HG02981 (cell line): ENCODE results near the gene ANKRD13D.

ENCODE experiments used
- ATAC-seq: cut with Tn5 transposase; IDR thresholded peaks from one replicate; pipeline ENCODE4 v1.9.1; 2021; ENCODE audit warnings: mild to moderate bottlenecking, moderate library complexity; ENCODE audit not compliant: unreplicated experiment

The ANKRD13D gene

DNA sequence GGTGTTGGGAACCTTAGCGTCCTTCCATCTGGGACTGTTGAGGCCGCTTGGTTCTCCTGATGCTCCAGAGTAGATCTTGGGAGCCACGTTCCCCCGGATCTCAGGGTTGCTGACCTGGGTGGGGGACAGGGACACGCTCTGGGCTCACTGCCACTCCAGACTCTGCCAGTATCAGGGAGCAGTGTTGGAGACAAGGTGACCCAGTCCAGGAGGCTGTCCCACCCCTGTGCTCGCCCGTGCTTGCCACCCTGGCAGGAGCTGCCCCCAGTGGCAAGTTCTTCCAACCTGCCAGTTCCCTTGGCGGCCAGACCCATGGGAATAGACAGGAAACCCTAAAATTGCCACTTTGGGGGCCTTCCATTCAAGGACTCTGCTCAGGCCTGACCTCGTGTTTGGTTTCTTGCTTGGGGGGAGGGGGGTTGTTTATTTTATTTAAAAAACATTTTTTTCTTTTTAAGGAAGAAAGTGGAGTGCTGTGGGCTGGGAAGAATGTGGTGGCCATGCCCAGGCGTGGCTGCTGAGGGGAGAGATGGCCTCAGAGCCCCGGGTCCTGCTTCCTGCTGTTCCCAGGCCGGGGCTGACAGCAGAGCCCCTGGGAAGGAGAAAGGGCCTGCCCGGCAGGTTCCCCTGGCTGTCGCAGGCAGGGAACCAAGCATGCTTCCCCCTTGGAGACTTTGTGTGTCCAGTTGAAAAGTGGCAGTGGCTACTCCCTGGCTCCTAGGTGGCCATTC is 15.7 kb upstream of the ANKRD13D start:
- ATAC-seq, result no peak

DNA sequence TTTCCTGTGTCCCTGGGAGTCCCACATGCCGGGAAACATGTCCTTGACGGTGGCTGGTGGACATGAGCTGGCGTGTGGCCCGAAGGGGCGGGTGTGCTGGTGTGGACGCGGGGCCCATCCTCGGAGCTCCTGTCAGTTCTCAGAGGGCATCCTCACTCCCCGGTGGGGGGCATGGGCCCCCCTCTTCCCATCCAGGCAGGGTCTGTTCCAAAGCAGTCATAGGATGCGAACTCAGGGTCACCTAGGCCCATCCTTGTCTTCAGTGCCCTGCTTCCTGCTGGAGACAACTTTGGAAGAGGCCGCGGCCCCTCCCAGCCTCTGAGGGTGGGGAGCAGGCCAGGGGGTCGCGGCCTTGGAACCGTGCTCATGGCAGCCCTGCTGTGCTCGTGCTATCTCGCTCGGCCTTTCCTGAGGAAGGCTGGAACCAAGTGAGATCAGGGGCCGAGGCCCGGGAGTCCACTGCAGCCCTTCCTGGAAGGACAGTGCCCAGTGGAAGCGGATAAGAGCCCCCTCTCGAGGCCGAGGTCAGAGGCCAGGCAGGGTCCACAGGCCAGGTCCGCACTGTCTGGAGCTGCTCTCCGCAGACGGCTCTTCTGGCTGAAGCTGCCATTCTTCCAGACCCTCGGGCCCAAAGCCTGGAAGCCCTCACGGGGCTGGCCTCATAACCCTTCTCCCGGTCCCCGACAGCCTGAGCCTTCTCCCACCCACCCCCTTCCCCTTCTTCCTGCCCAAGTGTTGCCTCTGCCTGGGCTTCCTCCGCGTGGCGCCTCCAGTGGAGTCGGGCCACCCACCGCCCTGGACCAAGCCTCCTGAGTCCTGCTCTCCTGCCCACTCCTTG is 14.1 kb upstream of the ANKRD13D start:
- no peak for ATAC-seq

DNA sequence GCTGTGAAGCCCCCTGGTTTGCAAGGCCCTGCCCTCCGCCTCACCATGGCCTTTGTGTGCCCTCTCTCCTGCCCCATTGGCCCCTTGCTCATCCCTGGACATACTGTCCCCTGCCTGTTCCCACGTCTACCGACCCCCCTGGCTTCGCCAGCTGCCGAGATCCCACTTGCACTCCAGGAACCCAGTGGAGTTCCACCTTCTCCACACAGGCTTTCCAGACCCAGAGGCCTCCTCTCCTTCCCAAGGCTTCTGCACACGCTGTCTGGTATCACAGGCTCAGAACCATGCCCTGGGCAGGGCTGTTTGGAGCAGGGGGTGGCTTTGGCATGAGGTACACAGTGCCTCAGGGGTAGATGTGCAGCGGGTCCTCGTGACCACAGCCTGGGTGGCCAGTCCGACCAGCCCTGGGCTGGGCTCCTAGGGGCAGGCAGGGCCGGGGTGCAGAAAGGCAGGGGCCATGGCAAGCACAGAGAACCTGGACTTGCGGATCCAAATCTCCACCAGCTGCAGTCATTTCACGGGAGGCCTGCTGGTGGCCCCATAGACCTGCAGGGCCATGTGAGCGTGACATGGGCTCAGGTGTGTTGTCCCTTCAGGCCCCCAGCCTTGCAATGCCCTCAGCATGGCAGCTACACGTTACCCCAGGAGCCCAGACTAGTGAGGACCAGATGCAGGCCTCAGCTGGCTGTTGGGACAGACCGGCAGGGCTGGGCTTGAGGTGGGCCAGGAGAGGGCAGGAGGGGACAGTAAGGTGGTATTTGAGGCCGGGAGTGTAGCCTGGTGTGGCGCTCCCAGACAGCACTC is 13.3 kb upstream of the ANKRD13D start:
- ATAC-seq, result no peak

DNA sequence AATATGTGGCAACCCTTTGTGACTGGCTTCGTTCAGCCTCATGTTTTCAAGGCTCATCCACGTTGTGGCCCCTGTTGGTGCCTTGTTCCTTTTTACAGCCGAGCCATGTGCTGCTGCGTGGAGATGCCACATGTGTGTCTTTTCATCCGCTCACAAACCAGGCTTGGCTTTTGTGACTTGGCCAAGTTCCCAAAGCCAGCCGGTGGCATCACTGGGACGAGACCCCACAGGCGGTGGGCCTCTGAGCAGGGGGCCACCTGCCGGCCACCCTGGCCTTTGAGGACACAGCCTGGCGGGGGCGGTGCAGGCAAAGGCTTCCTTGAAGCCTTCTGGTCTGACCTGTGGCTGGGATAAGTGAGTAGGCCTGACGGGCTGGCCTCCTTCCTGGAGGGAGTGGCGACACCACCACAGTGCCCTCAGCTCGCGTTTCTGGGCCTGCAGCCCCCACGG is 12.3 kb upstream of the ANKRD13D start:
- peak; percentile 16 for ATAC-seq

DNA sequence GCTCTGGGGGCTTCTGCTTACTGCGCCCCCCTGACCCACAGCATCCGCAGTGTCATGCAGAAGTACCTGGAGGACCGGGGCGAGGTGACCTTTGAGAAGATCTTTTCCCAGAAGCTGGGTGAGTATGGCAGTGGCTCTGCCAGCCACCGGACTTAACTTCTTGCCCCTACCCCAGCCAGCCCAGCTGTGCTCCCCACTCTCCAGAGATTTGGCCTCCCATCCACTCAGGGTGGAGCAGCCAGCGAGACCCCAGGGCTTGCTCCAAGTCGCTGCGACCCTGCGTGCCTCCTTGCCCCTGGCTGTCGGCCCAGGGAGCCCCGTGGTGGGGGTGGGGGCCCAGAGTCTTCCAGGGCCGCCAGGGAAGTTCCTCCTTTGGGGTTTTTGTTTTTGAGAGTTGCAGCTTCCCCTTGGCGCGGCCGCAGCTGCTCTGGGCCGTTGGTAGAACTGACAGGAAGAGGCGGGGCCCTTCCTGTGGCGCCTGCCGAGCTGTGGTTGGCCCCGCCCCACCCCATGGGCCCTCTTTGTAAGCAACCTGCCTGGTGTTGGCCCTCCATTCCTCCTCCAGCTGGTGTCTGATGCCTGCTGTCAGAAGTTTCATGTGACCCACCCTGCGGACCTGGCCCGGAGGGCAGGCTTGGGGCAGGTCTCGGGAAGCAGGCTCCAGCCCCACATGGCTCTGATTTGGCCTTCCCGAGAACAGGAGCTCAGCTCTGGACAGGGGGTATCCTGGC is 11.7 kb upstream of the ANKRD13D start:
- peak; percentile 68 for ATAC-seq

DNA sequence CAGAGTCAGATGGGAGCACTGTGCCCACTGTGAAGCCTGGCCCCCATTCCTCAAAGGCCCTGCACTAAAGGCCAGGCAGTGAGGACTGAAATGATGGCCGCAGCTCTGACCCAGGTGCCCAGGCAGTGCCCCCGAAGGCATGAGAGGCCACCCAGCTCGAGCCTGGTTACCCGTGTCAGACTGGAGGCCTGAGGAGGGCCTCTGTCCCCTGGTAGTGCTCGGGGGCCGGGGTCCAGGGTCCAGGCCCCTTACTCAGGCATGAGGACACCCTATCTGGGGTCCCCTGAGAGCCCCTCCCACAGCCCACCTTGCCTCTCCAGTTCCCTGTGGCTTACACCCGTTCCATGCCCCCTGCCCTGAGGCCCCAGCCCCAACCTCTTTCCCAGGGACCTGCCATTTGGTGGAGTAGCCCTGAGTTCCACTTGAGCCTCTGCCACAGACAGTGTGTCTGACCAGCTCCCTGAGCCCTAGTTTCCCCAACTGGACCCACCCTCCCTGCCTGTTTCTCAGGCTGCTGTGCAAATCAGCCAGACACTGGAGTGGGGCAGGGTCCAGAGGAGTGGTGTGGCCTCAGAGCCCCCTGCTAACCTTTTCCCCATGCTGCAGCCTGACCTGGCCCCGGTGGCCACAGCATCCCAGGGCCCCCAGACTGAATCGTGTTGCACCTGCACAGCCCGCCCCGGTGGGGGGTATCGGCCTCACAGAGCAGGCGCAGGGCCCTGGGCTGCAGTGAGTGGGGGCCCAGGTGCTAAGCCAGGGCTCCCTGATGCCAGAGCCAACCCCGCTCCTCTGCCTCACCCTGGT is 10.8 kb upstream of the ANKRD13D start:
- no peak for ATAC-seq

DNA sequence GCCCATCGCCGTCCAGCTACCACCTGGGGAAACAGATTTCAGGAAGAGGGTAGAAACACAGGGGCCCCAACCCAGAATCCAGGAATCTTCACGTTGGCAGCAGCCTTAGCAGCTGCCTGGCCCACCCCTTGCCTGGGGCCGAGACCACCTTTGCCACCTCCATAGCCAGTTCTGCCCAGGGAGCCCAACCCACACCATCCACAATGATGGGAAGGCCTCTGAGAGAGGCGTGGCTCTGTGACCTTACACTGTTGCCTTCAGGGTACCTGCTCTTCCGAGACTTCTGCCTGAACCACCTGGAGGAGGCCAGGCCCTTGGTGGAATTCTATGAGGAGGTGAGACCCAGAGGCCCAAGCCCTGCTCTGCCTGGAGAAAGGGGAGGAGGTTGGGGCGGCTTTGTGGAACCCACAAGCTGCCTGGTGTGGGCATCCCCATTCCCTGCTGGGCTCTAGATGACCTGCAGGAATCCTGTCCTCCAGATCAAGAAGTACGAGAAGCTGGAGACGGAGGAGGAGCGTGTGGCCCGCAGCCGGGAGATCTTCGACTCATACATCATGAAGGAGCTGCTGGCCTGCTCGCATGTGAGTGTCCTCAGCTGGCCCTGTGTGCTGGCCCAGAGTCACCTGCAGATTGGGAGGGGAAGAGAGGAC is 10.0 kb upstream of the ANKRD13D start:
- no peak for ATAC-seq

DNA sequence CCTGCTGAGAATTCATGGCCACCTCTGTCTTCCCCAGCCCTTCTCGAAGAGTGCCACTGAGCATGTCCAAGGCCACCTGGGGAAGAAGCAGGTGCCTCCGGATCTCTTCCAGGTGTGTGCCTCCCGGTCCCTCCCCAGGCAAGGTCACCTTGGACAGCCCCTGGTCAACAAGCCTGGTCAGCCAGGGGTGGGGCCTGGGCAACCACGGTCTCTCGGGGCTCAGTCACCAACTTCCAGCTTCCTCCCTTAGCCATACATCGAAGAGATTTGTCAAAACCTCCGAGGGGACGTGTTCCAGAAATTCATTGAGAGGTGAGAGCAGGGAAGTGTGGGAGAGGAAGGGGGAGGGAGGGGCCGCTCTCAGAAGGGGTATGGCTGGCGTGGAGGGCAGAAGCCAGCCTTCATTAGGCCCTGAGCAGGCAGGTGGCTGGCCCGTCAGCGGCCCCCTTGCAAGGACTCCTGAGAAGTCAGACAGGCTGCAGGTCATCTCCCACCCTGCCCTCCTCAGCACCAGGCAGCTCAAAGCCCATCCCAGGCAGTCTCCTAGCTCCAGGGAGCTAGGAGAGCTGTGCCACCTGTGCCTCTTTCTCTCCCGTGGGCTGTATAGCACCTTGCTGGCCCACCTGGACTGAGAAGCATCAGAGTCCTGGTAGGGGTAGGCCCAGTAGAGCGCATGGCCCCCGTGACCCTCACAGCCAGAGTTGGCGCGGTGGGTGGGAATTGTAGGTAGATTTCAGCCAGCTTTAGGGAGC is 9.3 kb upstream of the ANKRD13D start:
- ATAC-seq, result no peak

DNA sequence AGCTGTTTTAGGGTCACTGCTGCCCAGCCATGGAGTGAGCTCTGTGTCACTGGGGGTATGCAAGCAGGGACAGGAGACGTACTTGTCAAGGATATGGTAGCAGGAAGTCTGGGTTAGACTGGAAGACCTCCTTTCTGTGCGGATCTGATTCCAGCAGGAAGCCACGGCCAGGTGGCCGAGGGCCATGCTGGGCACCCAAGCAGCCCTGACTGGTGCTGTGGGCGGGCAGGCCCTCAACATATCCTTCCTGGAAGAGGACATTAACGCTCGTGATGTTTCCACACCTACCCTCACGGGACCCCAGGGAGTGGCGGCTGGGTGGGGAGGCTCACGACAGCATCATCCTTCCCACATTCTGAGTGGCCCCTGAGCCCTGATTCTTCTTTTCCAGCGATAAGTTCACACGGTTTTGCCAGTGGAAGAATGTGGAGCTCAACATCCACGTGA is 8.7 kb upstream of the ANKRD13D start:
- no peak for ATAC-seq

DNA sequence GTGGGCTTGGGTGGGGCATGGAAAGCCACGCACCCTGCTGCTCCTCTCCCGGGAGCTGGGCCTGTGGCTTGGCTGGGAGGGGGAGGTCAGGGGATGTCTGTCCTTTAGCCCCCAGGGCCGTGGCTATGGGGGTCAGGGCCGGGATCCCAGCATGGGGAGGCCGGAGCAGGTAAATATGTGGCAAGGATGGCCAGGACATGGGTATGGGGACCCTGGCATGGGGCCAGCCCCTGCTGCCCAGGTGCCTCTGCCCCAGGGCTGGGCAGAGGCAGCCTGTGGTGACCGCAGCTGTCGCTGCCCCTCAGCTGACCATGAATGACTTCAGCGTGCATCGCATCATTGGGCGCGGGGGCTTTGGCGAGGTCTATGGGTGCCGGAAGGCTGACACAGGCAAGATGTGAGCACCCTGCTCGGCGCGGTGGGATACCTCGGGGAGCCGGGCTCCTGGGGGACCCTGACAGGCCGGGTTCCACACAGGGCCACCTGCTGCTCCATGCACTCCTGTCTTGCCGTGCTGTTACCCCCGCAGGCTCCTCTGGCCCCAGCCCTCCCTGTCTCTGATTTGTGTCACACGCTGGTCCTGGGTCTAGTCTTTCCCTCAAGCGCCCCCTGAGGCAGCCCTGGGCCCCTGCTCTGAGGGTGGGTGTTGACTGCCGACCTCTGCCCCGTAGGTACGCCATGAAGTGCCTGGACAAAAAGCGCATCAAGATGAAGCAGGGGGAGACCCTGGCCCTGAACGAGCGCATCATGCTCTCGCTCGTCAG is 8.1 kb upstream of the ANKRD13D start:
- ATAC-seq, result no peak

DNA sequence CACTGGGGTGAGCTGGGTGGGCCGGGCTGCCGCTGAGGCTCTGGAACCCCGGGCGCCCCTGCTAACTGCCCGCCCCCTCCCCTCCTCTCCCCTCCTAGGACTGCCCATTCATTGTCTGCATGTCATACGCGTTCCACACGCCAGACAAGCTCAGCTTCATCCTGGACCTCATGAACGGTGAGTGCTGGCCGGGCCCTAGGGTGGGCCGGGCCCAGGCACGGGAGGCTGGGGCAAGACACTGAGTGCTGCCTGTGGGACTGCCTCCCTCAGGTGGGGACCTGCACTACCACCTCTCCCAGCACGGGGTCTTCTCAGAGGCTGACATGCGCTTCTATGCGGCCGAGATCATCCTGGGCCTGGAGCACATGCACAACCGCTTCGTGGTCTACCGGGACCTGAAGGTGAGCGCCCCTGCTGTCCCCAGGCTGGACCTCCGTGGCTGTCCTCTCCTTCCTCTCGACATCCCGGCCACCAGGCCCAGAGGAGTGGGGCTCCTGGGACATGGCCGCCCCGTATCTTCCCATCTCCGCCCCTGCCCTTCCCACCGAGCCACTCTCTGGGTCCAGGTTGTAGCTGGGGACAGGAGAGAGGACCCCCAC is 7.5 kb upstream of the ANKRD13D start:
- no peak for ATAC-seq

DNA sequence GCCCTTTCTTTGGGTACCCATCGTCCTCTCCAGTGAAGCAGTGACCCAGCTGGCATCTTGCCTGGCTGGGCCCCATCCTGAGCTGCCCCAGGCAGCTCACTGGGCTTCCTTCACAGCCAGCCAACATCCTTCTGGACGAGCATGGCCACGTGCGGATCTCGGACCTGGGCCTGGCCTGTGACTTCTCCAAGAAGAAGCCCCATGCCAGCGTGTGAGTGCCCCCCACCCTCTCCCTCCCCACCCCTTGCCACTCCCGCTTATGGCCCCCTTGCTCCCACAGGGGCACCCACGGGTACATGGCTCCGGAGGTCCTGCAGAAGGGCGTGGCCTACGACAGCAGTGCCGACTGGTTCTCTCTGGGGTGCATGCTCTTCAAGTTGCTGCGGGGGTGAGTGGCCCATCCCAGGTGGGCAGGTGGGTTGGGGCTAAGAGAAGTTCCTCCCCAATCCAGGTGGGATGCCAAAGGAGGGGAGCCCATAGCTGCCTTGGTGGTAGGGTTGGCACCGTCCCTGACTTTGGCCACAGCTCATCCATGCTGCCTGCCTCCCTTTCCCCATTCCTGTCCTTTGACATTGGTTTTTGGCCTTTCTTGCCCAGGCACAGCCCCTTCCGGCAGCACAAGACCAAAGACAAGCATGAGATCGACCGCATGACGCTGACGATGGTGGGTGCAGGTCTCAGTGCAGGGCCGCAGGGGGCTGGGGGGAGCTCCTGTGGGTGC is 6.8 kb upstream of the ANKRD13D start:
- ATAC-seq, result no peak

DNA sequence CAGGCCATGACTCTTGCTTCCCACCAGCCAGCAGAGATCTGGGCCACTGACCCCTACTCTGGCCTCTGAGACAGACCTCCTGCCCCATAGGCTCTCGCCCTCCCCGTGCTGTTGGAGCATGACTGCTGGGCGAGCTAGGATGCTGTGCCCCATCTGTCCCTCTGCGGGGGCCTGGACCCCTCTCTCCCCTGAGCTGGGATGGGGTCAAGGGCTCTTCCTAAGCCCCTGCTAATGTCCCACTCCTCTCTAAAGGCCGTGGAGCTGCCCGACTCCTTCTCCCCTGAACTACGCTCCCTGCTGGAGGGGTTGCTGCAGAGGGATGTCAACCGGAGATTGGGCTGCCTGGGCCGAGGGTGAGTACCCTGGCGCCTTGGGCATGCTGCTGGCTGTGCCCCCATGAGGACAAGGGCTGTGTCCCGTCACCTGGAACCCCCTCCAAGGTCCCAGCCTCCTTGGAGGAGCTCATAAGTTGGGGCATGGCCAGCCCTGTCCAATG is 6.2 kb upstream of the ANKRD13D start:
- ATAC-seq, result no peak

DNA sequence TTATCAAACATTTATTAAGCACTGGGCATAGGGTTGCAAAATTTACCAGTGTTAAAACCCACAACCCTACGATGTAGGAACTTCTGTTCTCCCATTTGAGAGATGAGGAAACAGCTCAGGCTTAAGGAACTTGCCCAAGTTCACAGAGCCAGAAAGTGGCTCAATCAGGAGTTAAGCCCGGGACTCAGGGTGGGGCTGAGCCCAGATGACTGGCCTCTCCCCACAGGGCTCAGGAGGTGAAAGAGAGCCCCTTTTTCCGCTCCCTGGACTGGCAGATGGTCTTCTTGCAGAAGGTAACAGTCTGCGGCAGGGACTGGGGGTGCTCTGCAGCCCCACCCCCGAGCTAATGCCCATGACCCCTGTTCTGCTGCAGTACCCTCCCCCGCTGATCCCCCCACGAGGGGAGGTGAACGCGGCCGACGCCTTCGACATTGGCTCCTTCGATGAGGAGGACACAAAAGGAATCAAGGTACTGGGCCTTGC is 5.6 kb upstream of the ANKRD13D start:
- ATAC-seq, result no peak

DNA sequence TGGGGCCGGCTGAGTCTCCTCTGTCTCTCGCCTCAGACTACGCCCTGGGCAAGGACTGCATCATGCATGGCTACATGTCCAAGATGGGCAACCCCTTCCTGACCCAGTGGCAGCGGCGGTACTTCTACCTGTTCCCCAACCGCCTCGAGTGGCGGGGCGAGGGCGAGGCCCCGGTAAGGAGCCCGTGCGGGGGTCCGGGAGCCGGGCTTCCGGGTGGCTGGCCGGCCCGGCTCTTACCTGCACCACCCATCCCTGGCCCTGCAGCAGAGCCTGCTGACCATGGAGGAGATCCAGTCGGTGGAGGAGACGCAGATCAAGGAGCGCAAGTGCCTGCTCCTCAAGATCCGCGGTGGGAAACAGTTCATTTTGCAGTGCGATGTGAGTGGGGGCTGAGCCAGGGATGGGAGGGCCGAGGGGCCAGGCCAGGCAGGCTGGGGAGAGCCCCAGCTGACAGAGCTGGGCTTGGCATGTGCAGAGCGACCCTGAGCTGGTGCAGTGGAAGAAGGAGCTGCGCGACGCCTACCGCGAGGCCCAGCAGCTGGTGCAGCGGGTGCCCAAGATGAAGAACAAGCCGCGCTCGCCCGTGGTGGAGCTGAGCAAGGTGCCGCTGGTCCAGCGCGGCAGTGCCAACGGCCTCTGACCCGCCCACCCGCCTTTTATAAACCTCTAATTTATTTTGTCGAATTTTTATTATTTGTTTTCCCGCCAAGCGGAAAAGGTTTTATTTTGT is 4.1 kb upstream of the ANKRD13D start:
- no peak for ATAC-seq
